Activated CD8-positive, alpha-beta memory T cell treated with anti-CD3 and anti-CD28 coated beads, Interleukin-2, amount 50 U/mL, for 4 hours (primary cell): ENCODE results near the gene DNAAF3.

Source experiments
- DNase-seq: peaks from one replicate; pipeline ENCODE4 v3.0.0-alpha.2; 2020

The DNAAF3 gene

GRCh38 chr19:55152017-55152416 lies 14.4 kb downstream of the DNAAF3 start:
- DNase-seq = no peak

DNA sequence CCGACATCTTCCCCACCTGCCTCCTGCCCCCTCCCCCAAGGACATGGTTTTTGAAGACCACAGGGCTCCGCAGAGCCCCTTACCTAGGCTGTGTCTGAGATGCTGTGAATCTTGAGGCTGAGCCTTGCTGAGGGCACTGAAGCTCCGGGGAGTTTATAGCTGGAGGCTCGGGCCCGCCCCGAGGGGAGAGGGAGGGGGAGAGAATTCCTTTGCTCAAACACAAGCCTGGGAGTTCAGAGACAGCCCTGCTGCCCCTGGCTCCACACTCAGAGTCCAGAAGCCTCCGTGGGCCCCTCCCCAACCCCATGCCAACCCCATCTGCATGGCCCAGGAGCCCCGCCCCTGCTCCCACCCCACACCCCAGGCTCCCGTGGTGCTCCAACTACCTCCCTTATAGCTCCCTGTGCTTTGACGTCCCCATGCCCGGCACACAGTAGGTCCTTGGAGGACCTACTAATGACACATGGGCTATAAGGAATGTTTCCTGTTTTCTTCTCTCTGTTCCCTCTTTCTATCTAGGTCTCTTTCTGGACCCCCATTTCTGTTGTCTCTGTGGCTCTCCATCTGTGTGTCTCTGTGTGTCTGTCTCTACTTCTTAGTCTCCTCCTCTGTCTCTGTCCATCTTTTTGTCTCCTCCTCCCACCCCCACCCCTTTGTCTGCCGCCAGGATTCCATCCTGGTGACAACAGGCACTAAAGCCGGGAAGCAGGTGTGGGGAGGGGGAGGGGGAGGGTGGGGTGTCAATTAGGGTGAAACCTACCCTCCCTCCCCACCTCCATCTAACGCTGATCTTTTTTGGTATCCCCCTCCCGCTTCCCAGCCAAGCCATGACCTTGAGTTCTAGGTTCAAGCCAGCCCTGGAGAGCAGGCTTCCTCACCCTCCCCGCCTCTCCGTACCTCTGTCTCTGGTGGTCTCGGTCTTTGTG lies 17.1 kb downstream of the DNAAF3 start, which contains the start of gene TNNT1:
Gene TNNT1, minus strand, starts transcription at position 129 of the 926 bp plus-strand sequence. CDS start 2,049 bp downstream, outside the sequence.
- no peak for DNase-seq

GRCh38 chr19:55147545-55148251 lies 18.7 kb downstream of the DNAAF3 start:
- DNase-seq = no peak

DNA sequence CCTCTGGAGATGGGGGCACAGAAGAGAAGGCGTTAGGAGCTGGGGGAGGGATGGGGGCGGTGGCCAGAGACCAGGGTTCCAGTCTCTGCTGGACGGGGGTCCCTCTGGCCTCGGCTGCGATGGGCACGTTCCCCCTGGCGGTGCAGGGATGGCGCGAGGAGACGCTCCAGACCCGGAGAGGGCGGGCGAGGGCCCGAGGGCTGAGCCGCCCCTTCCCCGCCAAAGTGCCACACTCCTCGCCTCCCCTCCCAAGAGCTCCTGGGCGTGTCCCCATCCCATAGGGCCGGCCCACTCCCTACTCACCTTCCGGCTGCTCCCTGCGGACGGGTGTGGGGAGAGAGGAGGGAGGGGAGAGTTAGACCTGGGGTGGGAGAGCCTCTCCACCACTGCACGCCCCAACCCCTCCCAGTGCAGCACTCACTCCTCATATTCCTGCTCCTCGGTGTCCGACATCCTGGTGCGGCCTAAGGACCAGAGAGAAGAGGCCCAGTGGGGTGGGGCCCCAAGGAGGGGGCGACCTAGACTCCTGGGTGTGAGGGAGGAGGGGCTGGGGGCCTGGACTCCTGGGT lies 19.6 kb downstream of the DNAAF3 start:
- no peak for DNase-seq

DNA sequence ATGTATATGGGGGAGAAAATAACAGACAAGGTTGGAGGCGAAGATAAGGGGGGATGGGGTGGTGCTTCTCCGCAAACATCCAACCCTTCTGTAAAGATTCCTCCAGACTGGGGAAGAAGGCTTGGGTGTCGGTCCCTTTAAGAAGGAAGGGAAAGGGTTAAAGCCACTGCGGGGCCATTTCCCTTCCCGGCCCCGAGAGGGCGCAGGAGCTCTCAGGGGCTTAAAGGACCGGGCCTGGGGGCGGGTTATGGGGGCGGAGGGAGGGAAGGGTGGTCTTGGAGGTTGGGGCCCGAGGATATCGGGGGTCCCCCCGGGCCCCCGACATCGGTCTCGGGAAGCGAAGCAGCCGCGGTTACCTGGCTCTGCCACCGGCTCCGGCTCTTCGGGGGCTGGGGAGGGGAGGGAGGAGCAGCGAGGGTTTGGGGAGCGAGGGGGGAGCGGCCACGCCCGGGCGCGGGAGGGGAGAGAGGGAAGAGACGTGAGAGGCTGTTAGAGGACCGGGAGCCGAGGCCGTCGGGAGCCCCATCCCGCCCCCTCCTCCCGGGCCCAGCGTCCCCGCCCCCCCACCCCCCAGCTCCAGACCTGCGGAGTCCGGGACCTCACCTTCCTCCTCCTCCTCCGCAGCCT lies 20.2 kb downstream of the DNAAF3 start:
- DNase-seq = no peak

DNA sequence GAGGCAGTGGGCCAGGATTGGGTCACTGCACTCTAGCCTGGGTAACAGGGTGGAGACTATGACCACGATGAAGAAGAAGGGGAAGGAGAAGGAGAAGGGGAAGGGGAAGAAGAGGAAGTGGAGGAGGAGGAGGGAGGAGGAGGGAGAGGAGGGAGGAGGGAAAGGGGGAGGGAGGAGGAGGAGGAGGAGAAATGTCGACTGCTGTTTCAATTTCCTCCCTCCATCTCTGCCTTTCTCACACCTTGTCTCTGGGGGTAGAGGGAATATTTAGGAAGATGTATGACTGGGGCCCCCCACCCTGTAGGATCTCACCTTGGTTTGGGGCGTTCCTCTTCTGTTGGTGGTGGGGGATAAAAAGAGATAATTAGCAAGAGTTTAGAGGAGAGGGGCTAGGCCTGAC lies 21.2 kb downstream of the DNAAF3 start:
- DNase-seq = no peak

DNA sequence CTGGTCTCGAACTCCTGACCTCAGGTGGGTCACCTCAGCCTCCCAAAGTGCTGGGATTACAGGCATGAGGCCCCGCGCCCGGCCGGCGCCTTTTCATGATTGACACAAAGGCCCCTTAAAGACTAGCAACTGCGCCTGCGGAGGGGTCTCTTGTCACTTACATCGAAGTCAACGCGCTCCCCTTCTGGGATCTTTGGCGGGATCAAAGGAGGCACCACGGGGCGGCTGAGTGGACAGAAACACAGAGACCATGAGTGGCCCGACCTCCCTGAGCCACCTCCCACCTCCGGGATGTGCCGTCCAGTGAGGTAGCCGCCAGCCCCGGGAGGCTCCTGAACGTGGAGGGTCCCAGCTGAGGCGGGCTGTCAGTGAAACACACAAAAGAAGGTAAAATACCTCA lies 24.7 kb downstream of the DNAAF3 start:
- DNase-seq = no peak

DNA sequence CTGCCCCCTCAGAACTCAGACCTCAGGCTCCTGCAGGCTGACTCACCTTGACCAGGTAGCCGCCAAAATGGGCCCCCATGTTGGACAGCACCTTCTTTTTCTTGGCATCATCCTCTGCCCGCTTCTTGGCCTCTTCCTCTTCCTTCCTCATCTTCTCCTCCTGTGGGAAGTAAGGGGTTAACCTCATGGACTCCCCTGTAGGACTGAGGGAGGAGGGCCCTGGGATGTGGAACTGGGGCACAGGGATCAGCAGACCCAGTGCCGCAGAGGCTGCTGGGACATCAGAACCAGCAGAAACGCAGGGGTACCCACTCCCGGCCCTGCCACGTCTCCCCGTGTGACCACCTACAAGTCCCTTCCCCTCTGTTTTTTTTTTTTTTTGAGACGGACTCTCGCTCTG lies 28.5 kb downstream of the DNAAF3 start:
- no peak for DNase-seq

DNA sequence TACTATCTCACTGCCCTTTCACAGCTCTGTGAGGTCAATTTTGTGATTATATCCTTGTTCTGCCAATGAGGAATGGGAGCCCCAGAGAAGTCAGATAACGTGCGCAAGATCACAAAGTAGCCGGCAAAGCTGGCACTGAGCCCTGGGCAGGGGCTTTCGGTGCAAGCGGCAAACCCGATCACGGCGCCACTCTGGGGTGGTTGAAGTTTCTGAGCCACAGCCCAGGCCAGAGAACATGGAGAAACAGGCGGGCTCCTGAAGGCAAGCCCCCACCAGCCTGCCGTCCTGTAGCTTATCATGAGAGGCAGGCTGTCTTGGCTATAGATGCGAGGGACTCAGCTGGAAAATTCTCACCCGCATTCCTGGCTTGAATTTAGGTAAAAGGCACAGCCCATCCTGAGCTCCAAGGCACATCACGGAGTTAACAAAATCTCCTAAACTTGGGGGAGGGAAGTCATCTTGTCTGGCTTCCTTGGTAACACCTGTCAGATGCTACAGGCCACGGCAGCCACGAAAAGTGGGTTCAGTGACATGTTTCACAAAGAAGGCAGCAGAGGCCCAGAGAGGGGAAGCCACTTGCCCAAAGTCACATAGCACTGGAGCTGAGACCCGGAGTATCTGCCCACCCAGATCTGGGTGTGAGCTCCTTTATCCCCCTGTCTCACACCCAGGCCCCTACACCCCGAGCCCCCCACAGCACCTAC lies 29.9 kb downstream of the DNAAF3 start:
- DNase-seq = no peak

- DNase-seq = no peak
Observed at GRCh38 chr19:55134736-55135135, 31.7 kb downstream of the DNAAF3 start.

DNA sequence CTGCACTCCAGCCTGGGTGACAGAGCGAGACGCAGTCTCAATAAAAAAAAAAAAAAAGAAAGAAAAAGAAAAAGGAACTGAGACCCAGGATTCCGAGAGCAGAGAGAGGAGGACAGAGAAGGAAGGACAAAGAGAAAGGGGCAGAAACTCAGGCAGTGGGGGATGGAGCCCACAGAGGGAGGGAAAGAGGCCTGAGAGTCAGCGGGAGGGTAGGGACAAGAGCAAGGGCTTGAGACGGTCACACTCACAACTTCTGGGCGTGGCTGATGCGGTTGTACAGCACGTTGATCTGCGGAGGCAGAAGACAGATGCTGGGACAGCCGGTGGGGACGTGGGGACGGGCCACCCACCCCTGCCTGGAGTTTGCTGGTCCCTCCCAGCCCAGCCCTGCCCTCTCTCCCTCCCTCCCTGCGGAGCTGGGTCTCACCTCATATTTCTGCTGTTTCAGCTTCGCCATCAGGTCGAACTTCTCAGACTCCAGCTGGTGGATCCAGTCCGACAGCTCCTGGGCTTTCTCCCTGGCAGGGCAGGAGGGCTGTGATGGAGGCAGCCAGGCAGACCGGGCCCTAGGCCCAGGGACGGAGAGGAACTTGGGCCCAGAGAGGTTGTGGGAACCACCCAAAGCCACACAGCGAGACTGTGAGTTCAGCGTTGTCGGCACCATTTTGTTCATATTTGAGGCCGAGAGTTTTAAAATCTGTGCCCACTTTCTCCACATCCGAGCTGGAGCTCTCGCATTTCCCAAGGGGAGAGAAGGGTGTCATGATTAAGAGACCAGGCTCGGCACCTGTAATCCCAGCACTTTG lies 32.6 kb downstream of the DNAAF3 start:
- DNase-seq = no peak

DNA sequence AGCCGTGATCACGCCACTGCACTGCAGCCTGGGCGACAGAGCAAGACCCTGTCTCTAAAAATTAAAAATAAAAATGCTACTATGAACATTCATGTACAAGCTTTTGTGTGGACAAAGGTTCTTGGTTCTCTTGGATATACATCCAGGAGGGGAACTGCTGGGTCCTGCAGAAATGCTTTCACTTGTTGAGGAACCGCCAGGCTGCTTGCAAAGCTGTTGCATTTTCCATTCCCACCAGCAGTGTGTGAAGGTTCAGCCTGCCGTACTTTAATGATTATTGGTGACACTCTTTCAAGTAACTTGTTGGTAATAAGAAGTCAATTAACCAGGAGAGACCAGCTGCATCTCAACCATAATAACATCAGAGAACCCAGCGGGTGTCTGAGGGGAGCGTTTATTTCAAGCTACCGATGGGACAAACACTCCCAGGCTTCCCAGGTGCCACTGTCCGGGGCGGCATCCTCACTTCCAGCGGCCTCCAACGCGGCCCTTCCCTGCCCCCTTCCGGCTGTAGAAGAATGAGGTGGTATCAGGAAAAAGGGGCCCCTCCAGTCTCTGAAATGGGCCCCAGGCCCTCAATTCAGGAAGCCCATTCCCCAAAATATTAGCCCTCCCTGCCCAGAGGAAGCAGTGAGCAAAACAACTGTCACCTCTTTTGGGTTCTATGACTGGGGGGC lies 33.8 kb downstream of the DNAAF3 start:
- no peak for DNase-seq

DNA sequence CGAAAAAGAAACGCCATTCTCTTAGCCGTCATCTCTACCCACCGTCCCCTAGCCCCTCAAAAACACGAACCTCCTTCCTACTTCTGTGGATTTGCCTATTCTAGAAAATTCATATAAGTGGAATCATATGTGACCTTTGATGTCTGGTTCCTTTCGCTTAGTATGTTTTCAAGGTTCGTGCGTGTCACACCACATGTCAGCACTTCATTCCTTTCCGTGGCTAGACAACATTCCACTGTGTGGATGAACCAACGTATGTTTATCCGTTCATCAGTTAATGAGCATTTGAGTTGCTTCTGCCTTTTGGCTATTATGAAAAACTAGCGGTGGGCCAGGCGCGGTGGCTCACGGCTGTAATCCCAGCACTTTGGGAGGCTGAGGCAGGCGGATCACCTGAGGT lies 35.0 kb downstream of the DNAAF3 start:
- no peak for DNase-seq

- DNase-seq = no peak
Observed at GRCh38 chr19:55119053-55119452, 47.4 kb downstream of the DNAAF3 start.

- no peak for DNase-seq
Observed at GRCh38 chr19:55118401-55118991, 47.9 kb downstream of the DNAAF3 start.

DNA sequence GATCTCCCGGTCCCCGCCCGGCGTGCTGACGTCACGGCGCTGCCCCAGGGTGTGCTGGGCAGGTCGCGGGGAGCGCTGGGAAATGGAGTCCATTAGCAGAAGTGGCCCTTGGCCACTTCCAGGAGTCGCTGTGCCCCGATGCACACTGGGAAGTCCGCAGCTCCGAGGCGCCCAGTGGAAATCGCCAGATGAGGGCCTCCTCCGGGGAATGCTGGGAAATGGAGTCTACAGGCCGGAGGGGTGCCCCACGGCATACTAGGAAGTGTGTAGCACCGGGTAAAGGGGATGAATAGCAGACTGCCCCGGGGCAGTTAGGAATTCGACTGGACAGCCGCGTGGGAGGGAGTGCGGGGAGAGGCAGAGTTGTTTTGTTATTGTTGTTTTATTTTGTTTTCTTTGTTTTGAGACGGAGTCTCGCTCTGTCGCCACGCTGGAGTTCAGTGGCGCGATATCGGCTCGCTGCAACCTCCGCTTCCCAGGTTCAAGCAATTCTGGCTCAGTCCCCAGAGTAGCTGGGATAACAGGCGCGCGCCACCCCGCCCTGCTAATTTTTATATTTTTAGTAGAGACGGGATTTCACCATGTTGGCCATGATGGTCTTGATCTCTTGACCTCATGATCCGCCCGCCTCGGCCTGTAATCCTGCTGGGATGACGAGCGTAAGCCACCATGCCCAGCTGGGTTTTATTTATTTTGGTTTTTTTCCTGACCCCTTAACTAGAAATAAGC lies 48.6 kb downstream of the DNAAF3 start:
- peak; percentile 98 for DNase-seq

- no peak for DNase-seq
Observed at GRCh38 chr19:55116859-55117662, 49.4 kb downstream of the DNAAF3 start, which contains the start of gene PPP1R12C. Gene PPP1R12C (minus strand): TSS chr19:55117637. CDS start chr19:55117543, 94 bp downstream.

- DNase-seq = peak; percentile 47
Observed at GRCh38 chr19:55116232-55116858, 50.1 kb downstream of the DNAAF3 start.
